Renal pelvis (tissue), 12 donors: ENCODE data around the gene CCHCR1. TPM values are rescaled to one million over a fixed set of nuclear protein-coding genes. Genes with fewer than 3 reads are reported as not detected.
"Not testable (repeated sequence)": the region's sequence is repeated elsewhere in the genome, so short reads cannot be mapped to it uniquely, and the experiment has no call there.

Experiments
- DNase-seq: peaks from one replicate; pipeline ENCODE4 v3.0.0-alpha.2; 2013
- long read RNA-seq, 16 experiments: transcript quantifications; one replicate each; lab custom pipeline, GENCODE V29; 2026
- polyA plus RNA-seq, 3 donors: library from polyadenylated mRNA; unstranded; fragments of 120-200 nt; gene quantifications; one replicate each; pipeline ENCODE4 v1.2.1, GENCODE V29; 2013; ENCODE audit not compliant: insufficient read length in 3 of 3

CCHCR1 gene, protein sequence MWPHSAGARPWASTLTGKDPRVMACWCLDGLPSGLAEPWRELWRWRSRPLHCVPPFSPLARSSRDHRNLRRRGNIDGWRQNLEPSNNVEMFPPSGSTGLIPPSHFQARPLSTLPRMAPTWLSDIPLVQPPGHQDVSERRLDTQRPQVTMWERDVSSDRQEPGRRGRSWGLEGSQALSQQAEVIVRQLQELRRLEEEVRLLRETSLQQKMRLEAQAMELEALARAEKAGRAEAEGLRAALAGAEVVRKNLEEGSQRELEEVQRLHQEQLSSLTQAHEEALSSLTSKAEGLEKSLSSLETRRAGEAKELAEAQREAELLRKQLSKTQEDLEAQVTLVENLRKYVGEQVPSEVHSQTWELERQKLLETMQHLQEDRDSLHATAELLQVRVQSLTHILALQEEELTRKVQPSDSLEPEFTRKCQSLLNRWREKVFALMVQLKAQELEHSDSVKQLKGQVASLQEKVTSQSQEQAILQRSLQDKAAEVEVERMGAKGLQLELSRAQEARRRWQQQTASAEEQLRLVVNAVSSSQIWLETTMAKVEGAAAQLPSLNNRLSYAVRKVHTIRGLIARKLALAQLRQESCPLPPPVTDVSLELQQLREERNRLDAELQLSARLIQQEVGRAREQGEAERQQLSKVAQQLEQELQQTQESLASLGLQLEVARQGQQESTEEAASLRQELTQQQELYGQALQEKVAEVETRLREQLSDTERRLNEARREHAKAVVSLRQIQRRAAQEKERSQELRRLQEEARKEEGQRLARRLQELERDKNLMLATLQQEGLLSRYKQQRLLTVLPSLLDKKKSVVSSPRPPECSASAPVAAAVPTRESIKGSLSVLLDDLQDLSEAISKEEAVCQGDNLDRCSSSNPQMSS
- 10 to 100 TPM; 35.4 to 48.5 (median 41.7) TPM for polyA plus RNA-seq
- long read RNA-seq, donor 1, partial matches to known transcripts, result 17 of 21 reads
- long read RNA-seq, donor 1, other reads (novel, unspliced or antisense), result 0 of 21 reads
- long read RNA-seq, donor 2, partial matches to known transcripts, result 0 of 3 reads
- long read RNA-seq, donor 2, other reads (novel, unspliced or antisense), result 0 of 3 reads
- long read RNA-seq, donor 3, partial matches to known transcripts, result 0 of 2 reads
- long read RNA-seq, donor 3, other reads (novel, unspliced or antisense), result 0 of 2 reads
- long read RNA-seq, donor 4, result 0 reads
- long read RNA-seq, donor 5, partial matches to known transcripts, result 0 of 1 reads
- long read RNA-seq, donor 5, other reads (novel, unspliced or antisense), result 0 of 1 reads
- long read RNA-seq, donor 6, partial matches to known transcripts, result 0 of 2 reads
- long read RNA-seq, donor 6, other reads (novel, unspliced or antisense), result 0 of 2 reads
- long read RNA-seq, donor 7, partial matches to known transcripts, result 0 of 1 reads
- long read RNA-seq, donor 7, other reads (novel, unspliced or antisense), result 0 of 1 reads
- long read RNA-seq, donor 8, result 0 reads
- long read RNA-seq, donor 9, partial matches to known transcripts, result 0 of 8 reads
- long read RNA-seq, donor 9, other reads (novel, unspliced or antisense), result 6 of 8 reads
- long read RNA-seq, donor 10, result 0 reads
- long read RNA-seq, donor 11, result 0 reads
- long read RNA-seq, donor 12, partial matches to known transcripts, result 0 of 14 reads
- long read RNA-seq, donor 12, other reads (novel, unspliced or antisense), result 11 of 14 reads
- long read RNA-seq, donor 13, partial matches to known transcripts, result 0 of 8 reads
- long read RNA-seq, donor 13, other reads (novel, unspliced or antisense), result 7 of 8 reads
- long read RNA-seq, donor 14, partial matches to known transcripts, result 0 of 22 reads
- long read RNA-seq, donor 14, other reads (novel, unspliced or antisense), result 19 of 22 reads
- long read RNA-seq, donor 15, partial matches to known transcripts, result 13 of 28 reads
- long read RNA-seq, donor 15, other reads (novel, unspliced or antisense), result 11 of 28 reads
- long read RNA-seq, donor 16, partial matches to known transcripts, result 0 of 14 reads
- long read RNA-seq, donor 16, other reads (novel, unspliced or antisense), result 14 of 14 reads

DNA sequence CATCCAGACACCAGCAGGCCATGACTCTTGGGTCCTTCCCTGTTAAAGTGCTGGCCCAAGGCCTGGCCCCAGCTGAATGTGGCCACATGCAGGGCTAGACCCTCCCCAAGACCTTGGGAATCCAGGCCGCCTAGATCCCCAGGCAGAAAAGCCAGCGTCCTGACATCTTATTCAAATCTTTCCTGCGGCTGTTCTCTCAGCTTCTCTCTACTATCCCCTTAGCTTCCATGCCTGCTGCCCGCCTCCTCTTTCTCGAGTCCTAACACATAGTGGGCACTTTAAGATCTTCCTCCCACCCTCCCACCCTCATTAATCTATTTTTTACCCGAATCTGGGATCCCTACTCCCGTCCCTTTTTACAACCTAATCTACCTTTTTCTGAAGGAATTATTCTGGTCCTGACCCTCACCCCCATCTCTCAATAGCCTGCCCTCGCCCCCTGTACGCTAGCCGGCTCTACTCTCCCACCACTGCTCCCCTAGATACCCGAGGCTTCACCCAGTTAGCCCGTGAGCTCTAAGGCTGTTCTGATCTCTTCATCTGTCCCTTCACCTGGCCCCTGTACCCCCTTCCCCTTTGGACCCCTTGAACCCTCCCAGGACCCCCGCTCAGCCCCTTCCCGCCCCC, at the start of gene CCHCR1:
Gene CCHCR1, minus strand, starts transcription at position 290 of the 627 bp plus-strand sequence. Its CDS starts 202 bp downstream, at position 88.
- no peak for DNase-seq

DNA sequence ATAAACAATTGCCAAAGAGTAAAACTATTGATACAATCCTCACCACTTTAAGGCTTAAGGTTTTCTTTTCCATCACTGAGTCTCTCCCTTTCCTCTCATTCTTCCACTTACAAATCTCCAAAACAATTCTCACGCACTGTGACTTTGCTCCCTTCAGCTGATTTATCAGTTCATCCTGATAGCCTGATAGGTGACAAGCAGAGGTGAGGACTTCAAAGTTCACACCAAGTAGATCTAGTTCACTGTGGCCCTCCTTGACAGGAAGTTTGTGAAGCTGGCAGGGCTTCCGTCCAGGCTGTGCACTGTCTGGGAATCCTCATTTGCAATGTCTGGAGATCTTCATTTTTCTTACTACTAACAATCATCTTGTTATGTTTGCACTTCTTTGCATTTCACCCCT, 48.0 kb upstream of the CCHCR1 start:
- no peak for DNase-seq

GRCh38 chr6:31204751-31205145, 47.1 kb upstream of the CCHCR1 start:
- DNase-seq, result no peak

DNA sequence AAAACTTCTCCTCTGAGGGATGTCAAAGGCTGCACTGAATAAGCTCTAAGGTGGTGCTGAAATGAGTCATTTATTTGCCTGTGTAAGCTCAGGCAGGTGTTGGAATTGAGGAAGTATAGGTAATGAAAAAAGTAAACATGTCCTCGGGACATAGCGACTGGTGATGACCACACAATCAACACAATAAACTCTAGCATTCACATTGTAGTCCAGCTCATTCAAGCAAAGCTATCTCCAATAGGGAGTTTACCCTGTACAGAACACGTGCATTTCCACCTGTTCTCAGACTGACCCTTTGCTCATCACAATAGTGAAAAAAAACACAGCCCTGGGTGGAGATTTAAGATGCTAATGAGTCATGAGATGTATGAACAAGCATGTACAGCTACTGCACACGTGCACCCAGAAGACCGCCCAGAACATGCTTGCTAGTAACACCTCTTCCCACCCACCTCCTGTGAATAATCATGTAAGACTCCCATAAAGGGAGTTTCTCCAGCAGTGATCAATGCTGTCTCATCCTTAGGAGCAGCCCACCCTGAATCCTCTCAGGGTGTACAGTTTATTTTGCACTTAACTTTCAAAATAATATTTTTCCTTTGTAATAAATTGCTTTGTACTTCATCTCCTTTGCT, 45.9 kb upstream of the CCHCR1 start:
- peak; percentile 30 for DNase-seq

GRCh38 chr6:31202259-31203166, 44.9 kb upstream of the CCHCR1 start:
- no peak for DNase-seq

GRCh38 chr6:31199105-31199452, 41.5 kb upstream of the CCHCR1 start:
- not testable (repeated sequence) for DNase-seq

GRCh38 chr6:31197559-31198305, 40.1 kb upstream of the CCHCR1 start:
- DNase-seq, result peak; percentile 70

DNA sequence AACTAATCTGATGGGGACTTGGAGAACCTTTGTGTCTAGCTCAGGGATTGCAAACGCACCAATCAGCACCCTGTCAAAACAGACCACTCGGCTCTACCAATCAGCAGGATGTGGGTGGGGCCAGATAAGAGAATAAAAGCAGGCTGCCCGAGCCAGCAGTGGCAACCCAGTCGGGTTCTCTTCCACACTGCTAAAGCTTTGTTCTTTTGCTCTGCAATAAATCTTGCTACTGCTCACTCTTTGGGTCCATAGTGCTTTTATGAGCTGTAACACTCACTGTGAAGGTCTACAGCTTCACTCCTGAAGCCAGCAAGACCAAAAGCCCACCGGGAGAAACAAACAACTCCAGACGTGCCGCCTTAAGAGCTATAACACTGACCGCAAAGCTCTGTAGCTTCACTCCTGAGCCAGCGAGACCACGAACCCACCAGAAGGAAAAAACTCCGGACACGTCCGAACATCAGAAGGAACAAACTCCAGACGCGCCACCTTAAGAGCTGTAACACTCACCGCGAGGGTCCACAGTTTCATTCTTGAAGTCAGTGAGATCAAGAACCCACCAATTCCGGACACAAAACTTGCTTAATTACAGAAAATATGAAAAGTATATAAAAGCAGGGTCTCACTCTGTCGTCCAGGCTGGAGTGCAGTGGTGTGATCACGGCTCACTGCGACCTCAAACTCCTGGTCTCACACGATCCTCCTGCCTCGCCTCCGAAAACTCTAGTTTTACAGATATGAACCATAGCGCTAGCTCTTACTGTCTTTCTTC, 38.8 kb upstream of the CCHCR1 start:
- DNase-seq, result not testable (repeated sequence)

GRCh38 chr6:31195308-31195979, 37.8 kb upstream of the CCHCR1 start:
- DNase-seq, result not testable (repeated sequence)

DNA sequence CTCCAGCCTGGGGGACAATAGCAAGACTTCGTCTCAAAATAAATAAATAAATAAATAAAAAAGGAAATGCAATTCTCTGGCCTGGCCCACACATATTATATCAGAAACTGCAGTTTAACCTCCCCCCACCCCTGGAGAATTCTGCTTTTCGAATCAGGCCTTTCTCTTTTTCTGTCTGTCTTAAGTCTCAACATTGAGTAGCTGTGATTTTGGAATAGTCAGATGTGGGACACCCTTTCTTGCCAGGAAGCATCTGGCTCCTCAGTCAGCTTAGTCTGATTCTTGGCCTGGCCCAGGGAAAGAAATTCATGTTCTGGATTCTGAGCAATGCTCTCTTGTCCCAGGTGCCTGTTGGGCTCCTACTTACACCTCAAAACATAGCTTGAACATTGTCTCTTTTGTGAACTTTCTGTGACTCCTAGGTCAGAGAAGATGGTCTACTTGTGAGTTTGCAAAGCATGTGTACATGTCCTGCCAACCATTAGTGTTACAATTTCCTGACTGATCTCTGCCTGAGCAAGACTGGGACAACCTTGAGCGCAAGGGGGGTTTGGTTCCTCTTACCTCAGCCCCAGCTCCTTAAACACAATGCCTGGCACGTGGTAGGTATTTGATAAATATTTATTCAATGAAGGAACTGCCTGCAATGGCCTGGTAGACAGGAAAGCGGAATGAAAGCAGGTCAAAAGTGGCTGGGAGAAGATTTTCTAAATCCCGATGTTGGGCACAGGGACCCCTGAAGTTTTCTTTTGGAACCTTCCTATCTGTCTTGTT, 36.6 kb upstream of the CCHCR1 start:
- DNase-seq, result no peak

GRCh38 chr6:31193206-31193605, 35.6 kb upstream of the CCHCR1 start:
- no peak for DNase-seq

DNA sequence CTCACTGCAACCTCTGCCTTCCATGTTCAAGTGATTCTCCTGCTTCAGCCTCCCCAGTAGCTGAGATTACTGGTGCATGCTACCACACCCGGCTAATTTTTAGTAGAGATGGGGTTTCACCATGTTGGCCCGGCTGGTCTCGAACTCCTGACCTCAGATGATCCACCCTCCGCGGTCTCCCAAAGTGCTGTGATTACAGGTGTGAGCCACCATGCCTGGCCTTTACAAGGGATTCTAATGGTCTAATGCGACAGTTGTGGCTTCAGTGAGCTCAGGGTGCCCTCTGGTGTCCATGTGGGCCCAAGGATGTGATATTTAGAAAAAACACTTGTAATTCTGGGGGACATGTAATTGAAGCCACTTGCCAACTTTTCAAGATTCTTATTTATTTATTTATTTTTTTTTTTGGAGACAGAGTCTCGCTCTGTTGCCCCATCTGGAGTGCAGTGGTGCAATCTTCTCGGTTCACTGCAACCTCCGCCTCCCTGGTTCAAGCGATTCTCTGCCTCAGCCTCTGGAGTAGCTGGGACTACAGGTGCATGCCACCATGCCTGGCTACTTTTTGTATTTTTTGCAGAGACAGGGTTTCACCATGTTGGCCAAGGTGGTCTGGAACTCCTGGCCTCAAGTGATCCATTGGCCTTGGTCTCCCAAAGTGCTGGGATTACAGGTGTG, 35.0 kb upstream of the CCHCR1 start:
- DNase-seq, result peak; percentile 58

DNA sequence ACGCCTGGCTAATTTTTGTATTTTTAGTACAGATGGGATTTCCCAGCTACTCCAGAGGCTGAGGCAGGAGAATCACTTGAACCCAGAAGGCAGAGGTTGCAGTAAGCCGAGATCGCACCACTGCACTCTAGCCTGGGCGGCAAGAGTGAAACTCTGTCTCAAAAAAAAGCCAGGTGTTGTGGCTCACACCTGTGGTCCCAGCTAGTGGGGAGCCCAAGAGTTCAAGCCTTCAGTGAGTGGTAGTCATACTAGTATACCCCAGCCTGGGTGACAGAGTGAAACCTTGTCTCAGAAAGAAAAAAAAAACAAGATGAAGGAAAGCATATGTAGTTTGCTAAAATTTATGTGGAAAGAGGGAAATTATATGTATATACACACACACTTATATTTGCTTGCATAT, 32.9 kb upstream of the CCHCR1 start:
- DNase-seq, result no peak

DNA sequence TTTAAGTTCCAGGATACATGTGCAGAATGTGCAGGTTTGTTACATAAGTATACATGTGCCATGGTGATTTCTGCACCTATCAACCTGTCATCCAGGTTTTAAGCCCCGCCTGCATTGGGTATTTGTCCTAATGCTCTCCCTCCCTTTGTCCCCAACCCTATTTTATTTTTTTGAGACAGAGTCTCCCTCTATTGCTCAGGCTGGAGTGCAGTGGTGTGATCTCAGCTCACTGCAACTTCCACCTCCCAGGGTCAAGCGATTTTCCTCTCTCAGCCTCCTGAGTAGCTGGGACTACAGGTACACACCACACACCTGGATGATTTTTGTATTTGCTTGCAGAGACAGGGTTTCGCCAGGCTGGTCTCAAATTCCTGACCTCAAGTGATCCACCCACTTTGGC, 31.6 kb upstream of the CCHCR1 start:
- DNase-seq, result not testable (repeated sequence)

DNA sequence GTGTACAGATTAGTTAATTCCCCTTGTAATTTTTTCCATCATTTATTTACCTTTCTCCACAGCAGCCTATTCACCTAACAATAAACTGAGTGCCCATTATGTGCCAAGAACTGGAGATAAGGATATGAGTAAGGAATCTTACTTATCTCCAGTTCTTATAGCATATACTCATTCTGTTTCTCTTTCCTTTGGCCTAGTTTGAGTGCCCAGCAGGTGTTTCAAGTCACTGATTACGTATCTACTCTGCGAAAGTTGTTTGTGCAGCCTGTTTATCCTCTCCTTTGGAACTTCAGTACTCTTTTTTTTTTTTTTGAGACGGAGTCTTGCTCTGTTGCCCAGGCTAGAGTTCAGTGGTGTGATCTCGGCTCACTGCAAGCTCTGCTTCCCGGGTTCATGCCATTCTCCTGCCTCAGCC, 30.2 kb upstream of the CCHCR1 start:
- DNase-seq, result no peak
